A549 (cell line): Measurements from ENCODE around the gene GINS1.

Experiments used
- CTCF ChIP-seq: fragments of >200 bp; sonication (Bioruptor Twin); formaldehyde crosslinking; IDR thresholded peaks from 3 replicates; pipeline ENCODE4 v1.5.1; 2016
- HOXB13 ChIP-seq: fragments of 250-450 bp; sonication (Bioruptor Pico); IDR thresholded peaks from 2 replicates; pipeline ENCODE4 v1.5.0; 2020; ENCODE audit warnings: low read depth, mild to moderate bottlenecking, moderate library complexity
- KDM1A ChIP-seq: fragments of 200-600 bp; sonication (generic); IDR thresholded peaks from 2 replicates; pipeline ENCODE4 v1.6.1; 2016; ENCODE audit warnings: low read depth, mild to moderate bottlenecking
- MAZ ChIP-seq: fragments of 150-350 bp; IDR thresholded peaks from 2 replicates; pipeline ENCODE4 v1.6.1; 2014; ENCODE audit warnings: antibody characterized with exemption, low read depth, low read length, borderline replicate concordance
- NFE2L2 ChIP-seq: fragments of 150-350 bp; conservative IDR thresholded peaks from 2 replicates; pipeline ENCODE4 v1.6.1; 2014; ENCODE audit warnings: low read length
- PHF8 ChIP-seq: fragments of 200-600 bp; sonication (generic); IDR thresholded peaks from 2 replicates; pipeline ENCODE4 v1.6.1; 2016; ENCODE audit warnings: low read depth, mild to moderate bottlenecking, antibody characterized with exemption, moderate library complexity, borderline replicate concordance
- POLR2A ChIP-seq: IDR thresholded peaks from 2 replicates; pipeline ENCODE4 v1.6.1; 2012; ENCODE audit warnings: mild to moderate bottlenecking, low read length
- RCOR1 ChIP-seq: fragments of 150-350 bp; IDR thresholded peaks from 2 replicates; pipeline ENCODE4 v1.6.1; 2014; ENCODE audit warnings: antibody characterized with exemption, low read length, low read depth
- REST ChIP-seq: fragments of 200-600 bp; sonication (generic); IDR thresholded peaks from 2 replicates; pipeline ENCODE4 v1.6.1; 2016; ENCODE audit warnings: antibody characterized with exemption, mild to moderate bottlenecking, moderate library complexity
- TF ChIP-seq, protein P1 (sequence below): fragments of 150-350 bp; IDR thresholded peaks from 2 replicates; pipeline ENCODE4 v1.6.1; 2014; ENCODE audit warnings: low read depth, mild to moderate bottlenecking, low read length

DNA sequence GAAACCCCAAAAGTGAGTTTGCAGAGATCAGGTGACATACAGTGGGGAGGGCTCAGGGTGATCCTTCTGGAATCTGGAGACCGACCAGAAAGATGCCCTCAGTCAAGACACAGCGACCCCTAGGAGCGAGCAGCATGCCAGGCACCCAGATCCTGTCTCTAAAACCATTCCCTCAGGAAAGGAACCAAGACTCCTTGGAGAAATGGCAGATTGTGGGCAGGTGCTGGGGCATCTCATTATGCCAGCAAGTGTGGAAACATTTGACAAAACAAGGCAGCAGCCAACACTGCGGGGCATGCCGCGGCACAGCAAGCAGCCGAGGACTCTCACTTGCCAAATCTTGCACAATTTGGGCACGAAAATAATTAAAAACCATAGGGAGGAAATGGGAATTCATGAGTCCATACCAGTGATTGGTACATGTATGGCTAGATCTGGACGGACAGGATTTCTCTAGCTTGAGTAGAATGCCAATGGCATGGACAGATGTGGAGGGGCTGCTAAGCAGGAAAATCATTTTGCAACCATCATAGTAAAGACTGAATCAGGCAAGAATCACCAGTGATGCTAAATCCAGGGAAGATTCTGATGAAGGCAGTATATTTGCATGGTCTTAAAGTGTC is 76.9 kb downstream of the GINS1 start:
- TF ChIP-seq MAZ (no peak), CTCF (no peak), NFE2L2 (no peak), HOXB13 (CRISPR knock-in tag) (no peak), REST (no peak), POLR2A (no peak), PHF8 (no peak), RCOR1 (no peak), KDM1A (no peak)
- TF ChIP-seq, protein P1, sequence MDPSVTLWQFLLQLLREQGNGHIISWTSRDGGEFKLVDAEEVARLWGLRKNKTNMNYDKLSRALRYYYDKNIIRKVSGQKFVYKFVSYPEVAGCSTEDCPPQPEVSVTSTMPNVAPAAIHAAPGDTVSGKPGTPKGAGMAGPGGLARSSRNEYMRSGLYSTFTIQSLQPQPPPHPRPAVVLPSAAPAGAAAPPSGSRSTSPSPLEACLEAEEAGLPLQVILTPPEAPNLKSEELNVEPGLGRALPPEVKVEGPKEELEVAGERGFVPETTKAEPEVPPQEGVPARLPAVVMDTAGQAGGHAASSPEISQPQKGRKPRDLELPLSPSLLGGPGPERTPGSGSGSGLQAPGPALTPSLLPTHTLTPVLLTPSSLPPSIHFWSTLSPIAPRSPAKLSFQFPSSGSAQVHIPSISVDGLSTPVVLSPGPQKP, result no peak
